RWPE2 (cell line): ENCODE results near the gene OR52E2.

Source experiments
- ATAC-seq: fragments of 200-7000 bp; cut with Tn5 transposase; 3 replicates; pipeline ENCODE4 v1.9.1; 2021; ENCODE audit warnings: low read depth
- DNase-seq: peaks from one replicate; pipeline ENCODE4 v3.0.0-alpha.2; 2020; ENCODE audit warnings: low spot score
- H3K27ac ChIP-seq: fragments of 450-650 bp; 2 replicates; pipeline ENCODE4 v1.5.1; 2017; ENCODE audit warnings: mild to moderate bottlenecking; ENCODE audit not compliant: poor library complexity, severe bottlenecking
- H3K27me3 ChIP-seq: fragments of 250-450 bp; sonication (Bioruptor Pico); 2 replicates; pipeline ENCODE4 v1.5.1; 2021; ENCODE audit warnings: mild to moderate bottlenecking, moderate library complexity; ENCODE audit not compliant: insufficient read depth, poor library complexity, severe bottlenecking
- H3K36me3 ChIP-seq: fragments of 250-450 bp; sonication (Bioruptor Pico); 2 replicates; pipeline ENCODE4 v1.5.1; 2020; ENCODE audit warnings: low read depth, mild to moderate bottlenecking, moderate library complexity
- H3K4me1 ChIP-seq: fragments of 250-450 bp; sonication (Bioruptor Pico); 2 replicates; pipeline ENCODE4 v1.5.1; 2021; ENCODE audit warnings: mild to moderate bottlenecking, moderate library complexity; ENCODE audit not compliant: insufficient read depth, poor library complexity, severe bottlenecking
- H3K4me3 ChIP-seq: fragments of 250-450 bp; sonication (Bioruptor Pico); 2 replicates; pipeline ENCODE4 v1.5.1; 2021; ENCODE audit warnings: mild to moderate bottlenecking, moderate library complexity; ENCODE audit not compliant: severe bottlenecking
- H3K9me3 ChIP-seq: fragments of 250-450 bp; sonication (Bioruptor Pico); 2 replicates; pipeline ENCODE4 v1.5.1; 2021; ENCODE audit warnings: mild to moderate bottlenecking, moderate library complexity; ENCODE audit not compliant: severe bottlenecking
- CTCF ChIP-seq: fragments of 450-650 bp; IDR thresholded peaks from one replicate; pipeline ENCODE4 v1.5.1; 2017; ENCODE audit warnings: mild to moderate bottlenecking, moderate library complexity; ENCODE audit not compliant: poor library complexity, severe bottlenecking

OR52E2 gene

GRCh38 chr11:5059391-5059790 is at the start of gene OR52E2:
OR52E2 (minus strand) TSS chr11:5059627; CDS start chr11:5059627, 0 bp downstream.
- Histone ChIP-seq H3K27me3 (peaks cover 4% of the 10 kb centered on the region), H3K4me3 (no peak within 1 kb of the TSS), H3K9me3 (no peaks in the 10 kb centered on the region), H3K36me3 (no peaks in the 10 kb centered on the region), H3K4me1 (no peaks in the 10 kb centered on the region), H3K27ac (no peak within 1 kb of the TSS)
- TF ChIP-seq CTCF: no peak
- ATAC-seq: no peak
- DNase-seq: no peak

- no peak for DNase-seq
- ATAC-seq: no peak
- no peak for TF ChIP-seq CTCF
These were observed 47.9 kb upstream of the OR52E2 start for GRCh38 chr11:5107285-5107684.

GRCh38 chr11:5103066-5103465 is 43.6 kb upstream of the OR52E2 start:
- Histone ChIP-seq H3K27me3 (no peaks in the 10 kb centered on the region), H3K36me3 (no peaks in the 10 kb centered on the region), H3K27ac (no peak overlapping the region), H3K9me3 (no peaks in the 10 kb centered on the region), H3K4me3 (no peak overlapping the region), H3K4me1 (no peaks in the 10 kb centered on the region)
- ATAC-seq (no peak), DNase-seq (no peak)
- TF ChIP-seq CTCF: no peak

More at GRCh38 chr11:5107285-5107684, 47.9 kb upstream of the OR52E2 start:
- Histone ChIP-seq H3K27me3 (no peaks in the 10 kb centered on the region), H3K36me3 (no peaks in the 10 kb centered on the region), H3K27ac (no peak overlapping the region), H3K4me3 (no peak overlapping the region), H3K4me1 (no peaks in the 10 kb centered on the region), H3K9me3 (no peaks in the 10 kb centered on the region)

GRCh38 chr11:5102246-5102645 is 42.8 kb upstream of the OR52E2 start:
- Histone ChIP-seq H3K9me3 (no peaks in the 10 kb centered on the region), H3K27me3 (no peaks in the 10 kb centered on the region), H3K36me3 (no peaks in the 10 kb centered on the region), H3K4me1 (no peaks in the 10 kb centered on the region), H3K27ac (no peak overlapping the region), H3K4me3 (no peak overlapping the region)
- ATAC-seq (0 out of 3 replicates have a peak, but pooled peaks have one; percentile 21), DNase-seq (no peak)
- TF ChIP-seq CTCF: no peak

GRCh38 chr11:5096011-5096410 is 36.6 kb upstream of the OR52E2 start:
- TF ChIP-seq CTCF: no peak
- Histone ChIP-seq H3K4me1 (no peaks in the 10 kb centered on the region), H3K27ac (no peak overlapping the region), H3K4me3 (no peak overlapping the region), H3K27me3 (no peaks in the 10 kb centered on the region), H3K9me3 (no peaks in the 10 kb centered on the region), H3K36me3 (no peaks in the 10 kb centered on the region)
- ATAC-seq (no peak), DNase-seq (no peak)
